HL-60 (cell line): ENCODE data around the gene CDC42.

ENCODE experiments used
- DNase-seq, 2 experiments: peaks; one replicate each; pipeline ENCODE4 v3.0.0-alpha.2; 2010 to 2020; ENCODE audit warnings: low read depth in 1 of 2, low spot score in 1 of 2
- H3K27ac ChIP-seq: fragments of 250-450 bp; sonication (Bioruptor Pico); replicated peaks from 2 replicates; pipeline ENCODE4 v1.5.1; 2020; ENCODE audit warnings: mild to moderate bottlenecking, moderate library complexity
- H3K27me3 ChIP-seq: fragments of 250-450 bp; sonication (Bioruptor Pico); 2 replicates; pipeline ENCODE4 v1.5.1; 2021; ENCODE audit warnings: mild to moderate bottlenecking, moderate library complexity; ENCODE audit not compliant: insufficient read depth, poor library complexity, severe bottlenecking
- H3K4me3 ChIP-seq: replicated peaks from 2 replicates; pipeline ENCODE4 v1.5.1; 2011; ENCODE audit warnings: mild to moderate bottlenecking, control low read depth, low read length; ENCODE audit not compliant: insufficient read depth
- GABPA ChIP-seq: IDR thresholded peaks from 2 replicates; pipeline ENCODE4 v1.6.1; 2012; ENCODE audit warnings: low read depth
- POLR2AphosphoS5 ChIP-seq: IDR thresholded peaks from 2 replicates; pipeline ENCODE4 v1.6.1; 2012; ENCODE audit warnings: low read depth
- SPI1 ChIP-seq: IDR thresholded peaks from 2 replicates; pipeline ENCODE4 v1.6.1; 2012; ENCODE audit warnings: low read depth, mild to moderate bottlenecking, borderline replicate concordance
- TF ChIP-seq, protein P1 (sequence below): IDR thresholded peaks from 2 replicates; pipeline ENCODE4 v1.6.1; 2012; ENCODE audit warnings: low read depth; ENCODE audit not compliant: insufficient replicate concordance
- TF ChIP-seq, protein P2 (sequence below): IDR thresholded peaks from one replicate; pipeline ENCODE4 v1.5.1; 2011; ENCODE audit warnings: low read length, control low read depth, inconsistent platforms; ENCODE audit not compliant: insufficient read depth

CDC42 gene

DNA sequence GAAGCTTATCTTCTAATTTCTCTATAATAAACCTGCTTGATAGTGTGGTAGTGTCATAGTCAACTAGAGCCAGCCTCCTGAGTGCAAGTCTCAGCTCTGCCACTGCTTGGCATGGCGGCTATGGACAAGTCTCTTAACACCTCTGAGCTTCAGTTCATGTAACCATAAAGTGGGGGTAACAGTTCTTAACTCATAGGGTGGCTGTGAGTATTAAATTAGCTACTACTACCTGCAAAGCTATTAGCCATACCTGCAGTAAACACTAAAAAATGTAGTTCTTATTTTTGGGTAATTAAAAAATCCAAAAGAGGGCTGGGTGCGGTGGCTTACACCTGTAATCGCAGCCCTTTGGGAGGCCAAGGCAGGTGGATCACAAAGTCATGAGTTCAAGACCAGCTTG is 2.2 kb upstream of the CDC42 start:
- TF ChIP-seq SPI1 (no peak), POLR2AphosphoS5 (no peak), GABPA (no peak)
- TF ChIP-seq, protein P1, sequence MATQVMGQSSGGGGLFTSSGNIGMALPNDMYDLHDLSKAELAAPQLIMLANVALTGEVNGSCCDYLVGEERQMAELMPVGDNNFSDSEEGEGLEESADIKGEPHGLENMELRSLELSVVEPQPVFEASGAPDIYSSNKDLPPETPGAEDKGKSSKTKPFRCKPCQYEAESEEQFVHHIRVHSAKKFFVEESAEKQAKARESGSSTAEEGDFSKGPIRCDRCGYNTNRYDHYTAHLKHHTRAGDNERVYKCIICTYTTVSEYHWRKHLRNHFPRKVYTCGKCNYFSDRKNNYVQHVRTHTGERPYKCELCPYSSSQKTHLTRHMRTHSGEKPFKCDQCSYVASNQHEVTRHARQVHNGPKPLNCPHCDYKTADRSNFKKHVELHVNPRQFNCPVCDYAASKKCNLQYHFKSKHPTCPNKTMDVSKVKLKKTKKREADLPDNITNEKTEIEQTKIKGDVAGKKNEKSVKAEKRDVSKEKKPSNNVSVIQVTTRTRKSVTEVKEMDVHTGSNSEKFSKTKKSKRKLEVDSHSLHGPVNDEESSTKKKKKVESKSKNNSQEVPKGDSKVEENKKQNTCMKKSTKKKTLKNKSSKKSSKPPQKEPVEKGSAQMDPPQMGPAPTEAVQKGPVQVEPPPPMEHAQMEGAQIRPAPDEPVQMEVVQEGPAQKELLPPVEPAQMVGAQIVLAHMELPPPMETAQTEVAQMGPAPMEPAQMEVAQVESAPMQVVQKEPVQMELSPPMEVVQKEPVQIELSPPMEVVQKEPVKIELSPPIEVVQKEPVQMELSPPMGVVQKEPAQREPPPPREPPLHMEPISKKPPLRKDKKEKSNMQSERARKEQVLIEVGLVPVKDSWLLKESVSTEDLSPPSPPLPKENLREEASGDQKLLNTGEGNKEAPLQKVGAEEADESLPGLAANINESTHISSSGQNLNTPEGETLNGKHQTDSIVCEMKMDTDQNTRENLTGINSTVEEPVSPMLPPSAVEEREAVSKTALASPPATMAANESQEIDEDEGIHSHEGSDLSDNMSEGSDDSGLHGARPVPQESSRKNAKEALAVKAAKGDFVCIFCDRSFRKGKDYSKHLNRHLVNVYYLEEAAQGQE: no peak
- TF ChIP-seq, protein P2, sequence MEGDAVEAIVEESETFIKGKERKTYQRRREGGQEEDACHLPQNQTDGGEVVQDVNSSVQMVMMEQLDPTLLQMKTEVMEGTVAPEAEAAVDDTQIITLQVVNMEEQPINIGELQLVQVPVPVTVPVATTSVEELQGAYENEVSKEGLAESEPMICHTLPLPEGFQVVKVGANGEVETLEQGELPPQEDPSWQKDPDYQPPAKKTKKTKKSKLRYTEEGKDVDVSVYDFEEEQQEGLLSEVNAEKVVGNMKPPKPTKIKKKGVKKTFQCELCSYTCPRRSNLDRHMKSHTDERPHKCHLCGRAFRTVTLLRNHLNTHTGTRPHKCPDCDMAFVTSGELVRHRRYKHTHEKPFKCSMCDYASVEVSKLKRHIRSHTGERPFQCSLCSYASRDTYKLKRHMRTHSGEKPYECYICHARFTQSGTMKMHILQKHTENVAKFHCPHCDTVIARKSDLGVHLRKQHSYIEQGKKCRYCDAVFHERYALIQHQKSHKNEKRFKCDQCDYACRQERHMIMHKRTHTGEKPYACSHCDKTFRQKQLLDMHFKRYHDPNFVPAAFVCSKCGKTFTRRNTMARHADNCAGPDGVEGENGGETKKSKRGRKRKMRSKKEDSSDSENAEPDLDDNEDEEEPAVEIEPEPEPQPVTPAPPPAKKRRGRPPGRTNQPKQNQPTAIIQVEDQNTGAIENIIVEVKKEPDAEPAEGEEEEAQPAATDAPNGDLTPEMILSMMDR: no peak
- Histone ChIP-seq H3K27ac (no peak overlapping the region), H3K27me3 (no peaks in the 10 kb centered on the region), H3K4me3 (no peak overlapping the region)
- no peak for DNase-seq

DNA sequence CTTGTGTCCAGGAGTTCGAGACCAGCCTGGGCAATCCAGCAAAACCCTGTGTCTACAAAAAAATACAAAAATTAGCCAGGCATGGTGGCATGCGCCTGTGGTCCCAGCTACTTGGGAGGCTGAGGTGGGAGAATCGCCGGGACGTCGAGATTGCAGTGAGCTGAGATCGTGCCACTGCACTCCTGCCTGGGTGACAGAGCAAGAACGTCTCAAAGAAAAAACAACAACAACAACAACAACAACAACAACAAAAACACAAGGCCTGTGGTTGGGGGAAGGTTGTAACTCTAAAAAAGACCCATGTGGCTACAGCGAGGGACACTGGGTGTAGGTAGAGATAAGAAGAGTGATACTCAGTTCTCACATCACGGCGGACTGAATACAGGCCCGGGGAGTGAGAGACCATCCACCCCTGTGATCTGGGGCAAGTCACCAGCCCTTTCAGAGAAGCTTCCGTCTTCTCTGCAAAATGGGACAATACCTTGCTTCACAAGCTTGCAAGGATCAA is 848 bp upstream of the CDC42 start:
- TF ChIP-seq, protein P2: no peak
- TF ChIP-seq SPI1 (no peak), GABPA (no peak), POLR2AphosphoS5 (no peak)
- TF ChIP-seq, protein P1: no peak
- Histone ChIP-seq H3K4me3 (no peak overlapping the region), H3K27ac (peak overlapping the region; percentile 90), H3K27me3 (no peaks in the 10 kb centered on the region)
- no peak for DNase-seq

DNA sequence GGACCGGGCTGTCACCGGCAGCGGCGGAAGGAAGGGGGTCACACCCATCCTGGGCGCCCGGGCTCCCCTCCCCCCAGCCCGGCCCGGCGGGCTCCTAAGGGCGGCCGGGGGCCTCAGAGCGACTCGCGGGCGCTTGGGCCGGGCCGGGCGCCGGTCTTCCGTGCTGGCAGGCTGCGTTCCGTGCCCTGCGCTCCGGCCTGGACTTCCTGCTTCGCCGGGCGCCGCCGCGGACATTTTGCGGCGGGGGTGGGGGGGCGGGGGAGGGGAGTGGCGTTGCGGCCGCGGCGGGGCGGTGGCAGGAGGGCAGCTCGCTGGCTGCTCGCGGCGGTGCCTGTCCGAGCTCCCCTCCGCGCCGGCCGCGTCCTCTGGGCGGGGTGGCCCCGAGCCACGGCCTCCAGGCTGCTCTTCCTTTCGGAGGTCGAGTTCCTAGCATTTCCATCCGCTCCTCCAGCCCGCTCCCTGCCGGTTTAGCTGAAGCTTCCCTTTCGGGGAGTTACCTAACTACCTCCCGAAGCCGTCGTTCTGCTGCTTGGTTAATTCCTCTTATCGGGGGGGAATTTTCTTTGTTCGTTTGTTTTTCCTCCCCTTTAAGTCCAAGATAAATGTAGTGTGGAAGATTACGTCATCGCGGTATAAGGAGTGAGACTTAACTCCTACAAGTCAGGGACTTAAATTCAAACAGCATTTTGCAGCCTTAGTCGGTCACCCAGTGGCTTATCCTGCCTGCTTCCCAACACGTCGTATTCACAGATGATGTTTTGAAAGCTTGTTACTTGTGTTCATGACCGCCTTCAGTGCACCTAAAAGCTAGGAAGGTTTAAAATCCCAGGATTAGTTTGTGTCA is 730 bp downstream of the CDC42 start:
- Histone ChIP-seq H3K27me3 (no peaks in the 10 kb centered on the region), H3K4me3 (peak overlapping the region; percentile 80), H3K27ac (peak overlapping the region; percentile 83)
- DNase-seq: peak; percentile 57 to 66
- TF ChIP-seq SPI1 (no peak), POLR2AphosphoS5 (peak; percentile 38; the same call in 1 of the 2 replicates)

DNA sequence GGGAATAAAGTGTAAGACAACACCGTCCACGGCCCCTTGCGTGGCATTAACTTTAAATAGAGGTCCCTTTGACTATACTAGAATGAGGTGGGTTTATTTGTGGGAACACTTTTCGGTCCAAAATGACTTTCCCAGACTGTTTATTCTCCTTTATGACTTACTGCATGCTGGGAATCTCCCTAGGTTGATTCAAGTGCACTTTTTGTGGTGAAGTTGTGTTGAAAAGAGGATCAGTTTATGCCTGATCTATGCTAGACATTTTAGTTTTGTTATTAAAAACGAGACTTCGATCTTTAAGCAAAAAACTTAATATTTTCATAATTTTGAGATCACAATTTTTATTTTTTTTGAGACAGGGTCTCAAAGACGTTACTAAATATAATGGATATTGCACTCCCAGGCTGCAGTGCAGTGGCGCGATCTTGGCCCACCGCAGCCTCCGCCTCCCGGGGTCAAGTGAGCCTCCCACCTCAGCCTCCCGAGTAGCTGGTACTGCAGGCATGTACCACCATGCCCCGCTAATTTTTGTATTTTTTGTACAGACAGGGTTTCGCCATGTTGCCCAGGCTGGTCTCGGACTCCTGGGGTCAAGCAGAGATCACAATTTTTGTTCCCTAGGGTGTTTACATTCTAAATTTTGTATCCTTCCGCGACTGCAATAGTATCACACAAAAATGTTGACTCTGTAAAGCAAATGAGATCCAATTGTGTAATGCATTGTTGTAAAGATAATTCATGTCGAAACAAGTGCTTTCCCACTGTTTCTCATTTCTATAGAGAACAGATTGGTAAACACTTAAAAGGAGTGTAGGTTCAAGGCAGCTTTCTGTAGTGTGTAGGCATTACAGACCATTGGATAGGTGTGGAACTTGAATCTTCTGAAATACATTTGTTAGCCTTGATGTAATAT is 1.6 kb downstream of the CDC42 start:
- H3K4me3 ChIP-seq: peak overlapping the region; percentile 80
- DNase-seq: no peak
- H3K27ac ChIP-seq: peak overlapping the region; percentile 83
- TF ChIP-seq, protein P1: peak; percentile 27
- TF ChIP-seq, protein P2: no peak
- no peaks in the 10 kb centered on the region for H3K27me3 ChIP-seq
